GM18909 (cell line): ENCODE results near the gene HADHA.
"Not testable (repeated sequence)": the region's sequence is repeated elsewhere in the genome, so short reads cannot be mapped to it uniquely, and the experiment has no call there.

Experiments
- ATAC-seq: cut with Tn5 transposase; IDR thresholded peaks from one replicate; pipeline ENCODE4 v1.9.1; 2021; ENCODE audit warnings: mild to moderate bottlenecking; ENCODE audit not compliant: unreplicated experiment, poor library complexity

HADHA gene

GRCh38 chr2:26177122-26177521, 67.3 kb downstream of the HADHA start:
- no peak for ATAC-seq

- no peak for ATAC-seq
These were observed 68.2 kb downstream of the HADHA start for GRCh38 chr2:26176279-26176615.

GRCh38 chr2:26175466-26176278, 68.8 kb downstream of the HADHA start:
- no peak for ATAC-seq

- no peak for ATAC-seq
These were observed 69.6 kb downstream of the HADHA start for GRCh38 chr2:26174691-26175465.

- no peak for ATAC-seq
These were observed 70.5 kb downstream of the HADHA start for GRCh38 chr2:26173776-26174482.

GRCh38 chr2:26172871-26173775, 71.3 kb downstream of the HADHA start, which contains the start of gene GAREM2:
TSS of gene GAREM2 (plus strand) at chr2:26173088. CDS start at chr2:26173221, 133 bp downstream.
- ATAC-seq: no peak

GRCh38 chr2:26172189-26172870, 72.1 kb downstream of the HADHA start:
- no peak for ATAC-seq

- ATAC-seq: no peak
These were observed 73.6 kb downstream of the HADHA start for GRCh38 chr2:26170795-26171194.

- no peak for ATAC-seq
These were observed 74.6 kb downstream of the HADHA start for GRCh38 chr2:26169681-26170414.

- no peak for ATAC-seq
These were observed 75.2 kb downstream of the HADHA start for GRCh38 chr2:26169226-26169625.

GRCh38 chr2:26168785-26169184, 75.6 kb downstream of the HADHA start:
- ATAC-seq: no peak

- ATAC-seq: not testable (repeated sequence)
These were observed 77.9 kb downstream of the HADHA start for GRCh38 chr2:26166541-26166940.

- ATAC-seq: no peak
These were observed 79.0 kb downstream of the HADHA start for GRCh38 chr2:26165403-26165802.

- ATAC-seq: no peak
These were observed 79.7 kb downstream of the HADHA start for GRCh38 chr2:26164641-26165211.

- ATAC-seq: no peak
These were observed 80.2 kb downstream of the HADHA start for GRCh38 chr2:26164231-26164630.

- no peak for ATAC-seq
These were observed 81.5 kb downstream of the HADHA start for GRCh38 chr2:26162963-26163362.

GRCh38 chr2:26161926-26162325, 82.5 kb downstream of the HADHA start:
- ATAC-seq: no peak

- ATAC-seq: no peak
These were observed 86.9 kb downstream of the HADHA start for GRCh38 chr2:26157580-26157979.
